NCI-H2196 (cell line): ENCODE measurements around the gene IL17B.

Source experiments
- DNase-seq: peaks from one replicate; lab custom pipeline; 2025; ENCODE audit not compliant: unreplicated experiment; lab: John Stamatoyannopoulos, UW

The IL17B gene

GRCh38 chr5:149380466-149381121, 1.5 kb upstream of the IL17B start:
- no peak for DNase-seq

GRCh38 chr5:149379818-149380374, 804 bp upstream of the IL17B start:
- no peak for DNase-seq

DNA sequence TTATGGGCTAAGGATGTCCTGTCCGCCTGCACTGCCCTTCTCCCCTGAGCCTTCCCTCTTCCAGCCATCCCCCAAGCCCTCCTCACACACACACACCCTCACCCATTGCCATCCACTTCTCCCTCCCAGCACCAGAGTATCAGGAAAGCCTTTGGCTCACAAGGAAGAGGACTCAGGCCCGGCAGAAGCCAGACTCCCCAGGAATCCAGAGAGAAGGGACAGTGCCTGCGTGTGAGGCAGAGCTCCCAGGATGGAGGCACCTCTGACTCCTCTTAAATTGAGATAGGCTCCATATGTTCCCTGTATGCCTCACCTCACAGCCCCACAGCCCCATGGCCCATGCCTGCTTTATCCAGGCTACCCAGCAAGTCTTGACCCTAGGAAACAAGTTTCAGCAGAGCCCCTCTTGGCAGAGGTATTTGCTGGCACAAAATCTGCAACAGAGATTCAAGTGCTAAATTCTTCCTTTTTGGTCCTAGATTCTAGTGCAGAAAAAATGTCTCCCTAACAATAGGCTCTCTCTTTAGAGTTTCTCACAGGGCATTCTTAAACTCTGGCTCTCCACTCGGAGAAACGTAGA, 761 bp downstream of the IL17B start:
- no peak for DNase-seq

DNA sequence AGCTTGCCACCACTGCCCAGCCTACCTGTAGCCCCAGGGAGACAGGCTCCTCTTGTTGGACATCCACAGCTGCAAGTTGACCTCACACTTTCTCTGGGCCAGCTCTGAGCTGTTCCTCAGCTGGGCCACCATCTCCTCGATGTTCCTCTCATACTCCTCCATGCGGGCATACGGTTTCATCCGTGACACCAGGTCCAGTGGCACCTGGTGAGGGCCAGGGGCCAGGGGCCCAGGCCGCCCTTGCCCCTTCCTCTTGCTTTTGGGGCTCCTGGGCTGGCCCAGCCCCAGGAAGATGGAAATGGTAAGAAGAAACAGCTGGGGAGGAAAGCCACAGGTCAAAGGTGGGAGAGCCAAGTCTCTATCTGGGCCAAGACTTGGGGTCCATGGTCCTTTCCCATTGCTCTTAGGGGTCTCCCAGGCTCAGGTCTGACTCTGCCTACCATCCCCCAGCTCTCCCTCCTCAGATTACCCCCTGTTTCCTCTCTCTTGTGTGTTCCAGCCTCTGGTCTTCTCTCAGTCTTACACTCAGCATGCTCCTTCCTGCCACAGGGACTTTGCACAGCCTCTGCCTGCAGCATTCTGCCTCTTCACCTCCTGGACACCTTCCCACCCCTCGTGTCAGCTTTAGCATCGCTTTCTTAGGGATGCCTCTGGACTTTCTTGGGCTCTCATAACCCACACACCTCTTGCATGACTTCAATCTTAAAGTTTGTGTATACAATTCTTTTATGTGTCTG, 2.2 kb downstream of the IL17B start:
- no peak for DNase-seq

GRCh38 chr5:149376104-149376503, 3.0 kb downstream of the IL17B start:
- DNase-seq, result no peak

- DNase-seq, result no peak
Measured at GRCh38 chr5:149375434-149375833, 3.7 kb downstream of the IL17B start.

GRCh38 chr5:149374801-149375200, 4.3 kb downstream of the IL17B start:
- DNase-seq, result no peak

- DNase-seq, result no peak
Measured at GRCh38 chr5:149374303-149374702, 4.8 kb downstream of the IL17B start.

GRCh38 chr5:149372932-149373331, 6.2 kb downstream of the IL17B start:
- no peak for DNase-seq

DNA sequence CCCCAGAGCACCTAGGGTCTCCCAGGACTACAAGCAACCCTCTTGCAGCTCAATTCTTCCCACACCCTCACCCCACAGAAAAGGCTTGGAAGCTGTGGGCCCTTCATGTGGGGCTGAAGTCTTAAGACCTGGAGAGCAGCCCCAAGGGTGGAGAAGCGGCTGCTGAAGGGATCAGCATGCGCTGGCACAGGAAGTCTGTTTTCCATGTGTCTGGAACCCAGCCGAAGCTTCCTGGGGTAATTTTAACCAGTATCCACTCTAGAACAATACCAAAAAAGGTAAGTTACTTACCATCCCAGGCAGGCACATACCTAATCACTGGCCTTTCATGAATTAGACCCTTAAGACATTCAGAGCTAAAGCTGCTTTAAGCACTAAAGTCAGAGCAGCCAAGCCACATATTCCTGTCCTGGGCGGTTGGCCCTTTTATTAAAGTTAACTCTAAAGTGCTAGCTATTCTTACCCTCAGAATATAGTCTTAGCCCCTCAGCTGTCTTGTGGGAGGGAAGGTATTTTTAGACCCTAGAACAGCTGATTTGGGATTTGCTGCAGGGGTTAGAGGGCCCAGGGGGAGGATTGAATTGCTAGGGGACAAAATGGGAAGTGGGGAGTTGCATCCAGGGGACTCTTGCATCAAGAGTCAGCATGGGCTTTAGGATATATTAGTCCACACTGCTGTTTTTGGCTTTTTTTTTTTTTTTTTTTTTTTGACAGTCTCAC, 6.9 kb downstream of the IL17B start:
- DNase-seq, result no peak

GRCh38 chr5:149371296-149371962, 7.7 kb downstream of the IL17B start:
- DNase-seq, result peak; percentile 62

DNA sequence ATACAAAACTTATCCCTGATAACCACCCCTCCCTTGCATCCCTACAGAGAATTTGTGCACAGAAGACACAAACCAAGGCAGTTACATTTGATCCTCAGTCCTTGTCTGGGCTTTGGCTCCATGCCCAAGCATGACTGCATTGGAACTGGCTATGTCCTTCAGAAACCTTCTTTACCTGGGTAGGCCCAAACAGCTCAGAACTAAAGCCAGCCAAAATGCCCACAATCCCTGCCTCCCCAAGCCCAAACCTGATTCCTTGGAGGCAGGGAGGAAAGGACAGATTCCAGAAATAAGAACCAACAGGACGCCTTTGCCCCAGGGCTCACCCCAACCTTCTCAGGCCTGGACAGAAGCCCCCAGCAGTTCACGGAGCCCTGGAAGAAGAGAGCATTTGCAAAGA, 8.2 kb downstream of the IL17B start:
- DNase-seq, result peak; percentile 28

GRCh38 chr5:149367972-149368645, 11.0 kb downstream of the IL17B start:
- DNase-seq, result no peak

- peak; percentile 67 for DNase-seq
Measured at GRCh38 chr5:149367249-149367971, 11.7 kb downstream of the IL17B start.

DNA sequence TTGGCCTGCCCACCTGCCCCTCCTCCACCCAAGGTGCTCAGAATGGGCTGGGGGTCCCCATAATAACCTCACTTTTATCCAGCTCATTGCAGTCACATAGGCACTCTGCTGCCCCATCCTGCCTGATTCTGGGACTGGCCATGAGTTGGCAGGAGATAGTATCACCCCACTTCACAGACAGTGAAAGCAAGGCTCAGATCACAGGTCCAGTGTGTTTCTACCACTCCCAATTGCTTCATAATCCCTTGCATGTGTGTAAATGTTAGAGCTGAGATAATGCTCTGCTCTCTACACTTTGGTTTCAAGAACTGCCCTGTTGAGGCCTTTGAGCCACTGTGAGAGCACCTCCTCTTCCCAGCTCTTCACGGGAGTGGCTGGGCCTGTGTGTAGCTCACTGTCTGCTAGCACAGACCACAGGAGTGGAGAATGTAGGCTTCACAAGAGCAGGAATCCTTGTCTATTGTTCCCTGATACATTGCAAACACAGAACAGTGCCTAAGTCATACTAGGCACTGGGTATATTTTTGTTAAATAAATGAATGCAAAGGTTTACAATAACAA, 12.8 kb downstream of the IL17B start:
- DNase-seq, result no peak

- no peak for DNase-seq
Measured at GRCh38 chr5:149365418-149365817, 13.7 kb downstream of the IL17B start.

- no peak for DNase-seq
Measured at GRCh38 chr5:149364719-149365118, 14.4 kb downstream of the IL17B start.

DNA sequence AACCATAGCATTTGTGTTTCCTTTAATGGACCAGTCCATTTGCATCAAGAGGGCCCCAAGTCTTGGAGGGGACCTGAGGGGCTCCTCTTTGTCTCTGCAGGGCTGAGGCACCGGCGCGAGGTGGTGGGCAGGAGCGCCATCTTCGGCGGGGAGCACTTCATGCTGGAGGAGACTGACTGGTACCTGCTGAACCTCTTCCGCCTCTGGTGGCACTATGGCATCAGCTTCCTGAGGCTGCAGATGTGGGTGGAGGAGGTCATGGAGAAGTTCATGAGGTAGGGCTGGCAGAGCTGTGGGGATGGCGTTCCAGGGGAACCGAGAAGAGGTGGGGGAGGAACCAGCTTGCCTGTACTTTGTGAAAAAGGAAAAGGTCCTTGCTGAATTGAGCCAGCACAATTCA, 15.2 kb downstream of the IL17B start:
- DNase-seq, result no peak

DNA sequence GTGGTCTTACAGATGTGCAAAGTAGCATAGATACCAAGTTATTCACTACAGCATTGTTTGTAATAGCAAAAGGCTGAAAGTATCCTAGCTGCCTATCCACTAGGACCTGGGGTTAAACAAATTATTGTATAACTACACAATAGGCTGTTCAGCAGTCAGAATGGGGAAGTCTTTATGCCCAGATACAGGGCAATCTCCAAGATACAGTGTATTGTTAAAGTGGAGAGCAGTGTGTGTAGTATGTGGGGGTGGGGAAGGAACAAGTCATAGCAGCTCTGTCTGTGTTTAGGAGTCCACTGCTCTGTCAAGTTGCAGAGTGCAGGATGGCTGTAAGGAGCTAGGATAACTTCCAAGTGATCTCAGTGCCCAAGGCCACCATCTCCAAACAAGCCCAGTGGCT, 15.7 kb downstream of the IL17B start:
- DNase-seq, result no peak
